Measurements from ENCODE around the gene PNPLA5. TPM values are rescaled to one million over a fixed set of nuclear protein-coding genes. Genes with fewer than 3 reads are reported as not detected.
A peak's percentile ranks its signal among the peaks of the same experiment; 100 is the strongest.

PNPLA5 gene
- total and polyA plus RNA-seq, 2 of the 13 experiments (the other 11 are each of a cell fraction or from before 2014, with no cell fraction given), result not detected

DNA sequence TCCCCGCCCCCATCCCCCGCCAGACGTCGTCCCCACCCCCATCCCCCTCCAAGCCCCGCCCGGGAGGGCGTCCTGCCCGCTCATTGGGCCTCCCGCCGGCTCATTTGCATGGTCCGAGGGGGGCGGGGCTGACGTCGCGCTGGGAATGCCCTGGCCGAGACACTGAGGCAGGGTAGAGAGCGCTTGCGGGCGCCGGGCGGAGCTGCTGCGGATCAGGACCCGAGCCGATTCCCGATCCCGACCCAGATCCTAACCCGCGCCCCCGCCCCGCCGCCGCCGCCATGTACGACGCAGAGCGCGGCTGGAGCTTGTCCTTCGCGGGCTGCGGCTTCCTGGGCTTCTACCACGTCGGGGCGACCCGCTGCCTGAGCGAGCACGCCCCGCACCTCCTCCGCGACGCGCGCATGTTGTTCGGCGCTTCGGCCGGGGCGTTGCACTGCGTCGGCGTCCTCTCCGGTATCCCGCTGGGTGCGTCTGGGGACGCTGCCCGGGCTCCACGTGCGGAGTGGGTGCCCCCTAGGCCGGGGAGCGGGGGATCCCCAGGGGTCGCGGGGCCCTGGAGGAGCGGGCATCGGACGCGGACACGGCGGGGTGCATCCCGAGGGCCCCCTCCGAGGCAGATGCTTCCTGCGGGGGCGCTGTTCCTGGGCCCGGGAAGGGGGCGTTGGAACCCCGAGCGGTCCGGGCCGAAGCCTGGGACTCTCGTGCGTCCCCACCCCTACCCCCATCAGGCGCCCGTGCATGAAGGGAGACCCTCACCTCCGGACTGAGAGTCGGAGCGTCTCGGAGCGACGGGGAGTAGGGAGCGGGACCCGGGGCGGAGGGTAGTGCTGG is 32.0 kb upstream of the PNPLA5 start, which contains the start of gene PNPLA3 (continued):
- TF ChIP-seq, protein P1, sequence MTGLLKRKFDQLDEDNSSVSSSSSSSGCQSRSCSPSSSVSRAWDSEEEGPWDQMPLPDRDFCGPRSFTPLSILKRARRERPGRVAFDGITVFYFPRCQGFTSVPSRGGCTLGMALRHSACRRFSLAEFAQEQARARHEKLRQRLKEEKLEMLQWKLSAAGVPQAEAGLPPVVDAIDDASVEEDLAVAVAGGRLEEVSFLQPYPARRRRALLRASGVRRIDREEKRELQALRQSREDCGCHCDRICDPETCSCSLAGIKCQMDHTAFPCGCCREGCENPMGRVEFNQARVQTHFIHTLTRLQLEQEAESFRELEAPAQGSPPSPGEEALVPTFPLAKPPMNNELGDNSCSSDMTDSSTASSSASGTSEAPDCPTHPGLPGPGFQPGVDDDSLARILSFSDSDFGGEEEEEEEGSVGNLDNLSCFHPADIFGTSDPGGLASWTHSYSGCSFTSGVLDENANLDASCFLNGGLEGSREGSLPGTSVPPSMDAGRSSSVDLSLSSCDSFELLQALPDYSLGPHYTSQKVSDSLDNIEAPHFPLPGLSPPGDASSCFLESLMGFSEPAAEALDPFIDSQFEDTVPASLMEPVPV (CRISPR knock-in tag; IDR thresholded peaks at IDR 0.05), result no peak
- TF ChIP-seq ZNF773 (CRISPR knock-in tag; IDR thresholded peaks at IDR 0.05; ENCODE audit: borderline replicate concordance), result peak; percentile 89; the same call in 1 of the 2 replicates
- TF ChIP-seq, protein P2, sequence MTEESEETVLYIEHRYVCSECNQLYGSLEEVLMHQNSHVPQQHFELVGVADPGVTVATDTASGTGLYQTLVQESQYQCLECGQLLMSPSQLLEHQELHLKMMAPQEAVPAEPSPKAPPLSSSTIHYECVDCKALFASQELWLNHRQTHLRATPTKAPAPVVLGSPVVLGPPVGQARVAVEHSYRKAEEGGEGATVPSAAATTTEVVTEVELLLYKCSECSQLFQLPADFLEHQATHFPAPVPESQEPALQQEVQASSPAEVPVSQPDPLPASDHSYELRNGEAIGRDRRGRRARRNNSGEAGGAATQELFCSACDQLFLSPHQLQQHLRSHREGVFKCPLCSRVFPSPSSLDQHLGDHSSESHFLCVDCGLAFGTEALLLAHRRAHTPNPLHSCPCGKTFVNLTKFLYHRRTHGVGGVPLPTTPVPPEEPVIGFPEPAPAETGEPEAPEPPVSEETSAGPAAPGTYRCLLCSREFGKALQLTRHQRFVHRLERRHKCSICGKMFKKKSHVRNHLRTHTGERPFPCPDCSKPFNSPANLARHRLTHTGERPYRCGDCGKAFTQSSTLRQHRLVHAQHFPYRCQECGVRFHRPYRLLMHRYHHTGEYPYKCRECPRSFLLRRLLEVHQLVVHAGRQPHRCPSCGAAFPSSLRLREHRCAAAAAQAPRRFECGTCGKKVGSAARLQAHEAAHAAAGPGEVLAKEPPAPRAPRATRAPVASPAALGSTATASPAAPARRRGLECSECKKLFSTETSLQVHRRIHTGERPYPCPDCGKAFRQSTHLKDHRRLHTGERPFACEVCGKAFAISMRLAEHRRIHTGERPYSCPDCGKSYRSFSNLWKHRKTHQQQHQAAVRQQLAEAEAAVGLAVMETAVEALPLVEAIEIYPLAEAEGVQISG (CRISPR knock-in tag; IDR thresholded peaks at IDR 0.05), result peak; percentile 59; the same call in 1 of the 2 replicates
- TF ChIP-seq HIVEP1 (CRISPR knock-in tag; IDR thresholded peaks at IDR 0.05), result peak; percentile 72
- TF ChIP-seq ZC3H4 (CRISPR knock-in tag; IDR thresholded peaks at IDR 0.05; ENCODE audit: borderline replicate concordance), result no peak
- TF ChIP-seq ZNF879 (CRISPR knock-in tag; IDR thresholded peaks at IDR 0.05), result no peak
- peak; percentile 74 for TF ChIP-seq MED1 (CRISPR knock-in tag; IDR thresholded peaks at IDR 0.05)
- TF ChIP-seq SATB2 (CRISPR knock-in tag; IDR thresholded peaks at IDR 0.05), result peak; percentile 65; the same call in 1 of the 2 replicates
- no peak; the same call in 1 of the 2 replicates for TF ChIP-seq MEF2D (CRISPR knock-in tag; IDR thresholded peaks at IDR 0.05)
- TF ChIP-seq ZNF12 (CRISPR knock-in tag; IDR thresholded peaks at IDR 0.05), result peak; percentile 55
- peak; percentile 53 for TF ChIP-seq SRSF4 (IDR thresholded peaks at IDR 0.05; ENCODE audit: low read depth, low read length, poor library complexity, severe bottlenecking)
- TF ChIP-seq, protein P3, sequence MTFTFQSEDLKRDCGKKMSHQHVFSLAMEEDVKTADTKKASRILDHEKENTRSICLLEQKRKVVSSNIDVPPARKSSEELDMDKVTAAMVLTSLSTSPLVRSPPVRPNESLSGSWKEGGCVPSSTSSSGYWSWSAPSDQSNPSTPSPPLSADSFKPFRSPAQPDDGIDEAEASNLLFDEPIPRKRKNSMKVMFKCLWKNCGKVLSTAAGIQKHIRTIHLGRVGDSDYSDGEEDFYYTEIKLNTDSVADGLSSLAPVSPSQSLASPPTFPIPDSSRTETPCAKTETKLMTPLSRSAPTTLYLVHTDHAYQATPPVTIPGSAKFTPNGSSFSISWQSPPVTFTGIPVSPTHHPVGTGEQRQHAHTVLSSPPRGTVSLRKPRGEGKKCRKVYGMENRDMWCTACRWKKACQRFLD (CRISPR knock-in tag; IDR thresholded peaks at IDR 0.05; ENCODE audit: borderline replicate concordance), result peak; percentile 60; the same call in 1 of the 2 replicates
- TF ChIP-seq, protein P4, sequence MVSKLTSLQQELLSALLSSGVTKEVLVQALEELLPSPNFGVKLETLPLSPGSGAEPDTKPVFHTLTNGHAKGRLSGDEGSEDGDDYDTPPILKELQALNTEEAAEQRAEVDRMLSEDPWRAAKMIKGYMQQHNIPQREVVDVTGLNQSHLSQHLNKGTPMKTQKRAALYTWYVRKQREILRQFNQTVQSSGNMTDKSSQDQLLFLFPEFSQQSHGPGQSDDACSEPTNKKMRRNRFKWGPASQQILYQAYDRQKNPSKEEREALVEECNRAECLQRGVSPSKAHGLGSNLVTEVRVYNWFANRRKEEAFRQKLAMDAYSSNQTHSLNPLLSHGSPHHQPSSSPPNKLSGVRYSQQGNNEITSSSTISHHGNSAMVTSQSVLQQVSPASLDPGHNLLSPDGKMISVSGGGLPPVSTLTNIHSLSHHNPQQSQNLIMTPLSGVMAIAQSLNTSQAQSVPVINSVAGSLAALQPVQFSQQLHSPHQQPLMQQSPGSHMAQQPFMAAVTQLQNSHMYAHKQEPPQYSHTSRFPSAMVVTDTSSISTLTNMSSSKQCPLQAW (CRISPR knock-in tag; IDR thresholded peaks at IDR 0.05), result 0 out of 2 replicates have a peak, but pooled peaks have one; percentile 10
- TF ChIP-seq, protein P5, sequence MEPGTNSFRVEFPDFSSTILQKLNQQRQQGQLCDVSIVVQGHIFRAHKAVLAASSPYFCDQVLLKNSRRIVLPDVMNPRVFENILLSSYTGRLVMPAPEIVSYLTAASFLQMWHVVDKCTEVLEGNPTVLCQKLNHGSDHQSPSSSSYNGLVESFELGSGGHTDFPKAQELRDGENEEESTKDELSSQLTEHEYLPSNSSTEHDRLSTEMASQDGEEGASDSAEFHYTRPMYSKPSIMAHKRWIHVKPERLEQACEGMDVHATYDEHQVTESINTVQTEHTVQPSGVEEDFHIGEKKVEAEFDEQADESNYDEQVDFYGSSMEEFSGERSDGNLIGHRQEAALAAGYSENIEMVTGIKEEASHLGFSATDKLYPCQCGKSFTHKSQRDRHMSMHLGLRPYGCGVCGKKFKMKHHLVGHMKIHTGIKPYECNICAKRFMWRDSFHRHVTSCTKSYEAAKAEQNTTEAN (CRISPR knock-in tag; conservative IDR thresholded peaks at IDR 0.05), result peak; percentile 69; the same call in 1 of the 2 replicates
- no peak for TF ChIP-seq HNRNPH1 (optimal IDR thresholded peaks at IDR 0.05; ENCODE audit: low read depth, low read length)
- TF ChIP-seq, protein P6, sequence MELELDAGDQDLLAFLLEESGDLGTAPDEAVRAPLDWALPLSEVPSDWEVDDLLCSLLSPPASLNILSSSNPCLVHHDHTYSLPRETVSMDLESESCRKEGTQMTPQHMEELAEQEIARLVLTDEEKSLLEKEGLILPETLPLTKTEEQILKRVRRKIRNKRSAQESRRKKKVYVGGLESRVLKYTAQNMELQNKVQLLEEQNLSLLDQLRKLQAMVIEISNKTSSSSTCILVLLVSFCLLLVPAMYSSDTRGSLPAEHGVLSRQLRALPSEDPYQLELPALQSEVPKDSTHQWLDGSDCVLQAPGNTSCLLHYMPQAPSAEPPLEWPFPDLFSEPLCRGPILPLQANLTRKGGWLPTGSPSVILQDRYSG (CRISPR knock-in tag; IDR thresholded peaks at IDR 0.05), result 0 out of 2 replicates have a peak, but pooled peaks have one; percentile 66
- peak; percentile 76 for TF ChIP-seq ZFX (CRISPR knock-in tag; IDR thresholded peaks at IDR 0.05; ENCODE audit: low read depth)

All from HepG2 (cell line).